HepG2 (cell line): ENCODE data around the gene ZNF582. TPM values are rescaled to one million over a fixed set of nuclear protein-coding genes. Genes with fewer than 3 reads are reported as not detected.
A peak's percentile ranks its signal among the peaks of the same experiment; 100 is the strongest.

Experiments
- AHR ChIP-seq: IDR thresholded peaks from 2 replicates; pipeline ENCODE4 v1.6.1; 2018; ENCODE audit warnings: missing genetic modification reagents, missing compliant biosample characterization
- AKAP8 ChIP-seq: sonication (generic); formaldehyde crosslinking; IDR thresholded peaks from 2 replicates; pipeline ENCODE4 v1.5.1; 2020; ENCODE audit warnings: mild to moderate bottlenecking, missing genetic modification reagents
- CCDC6 ChIP-seq: sonication (generic); formaldehyde crosslinking; IDR thresholded peaks from 2 replicates; pipeline ENCODE4 v1.8.1; 2022; ENCODE audit warnings: mild to moderate bottlenecking, missing genetic modification reagents, moderate library complexity
- KDM1A ChIP-seq: IDR thresholded peaks from 2 replicates; pipeline ENCODE4 v1.6.1; 2016; ENCODE audit warnings: missing compliant biosample characterization
- NCOA2 ChIP-seq: sonication (generic); formaldehyde crosslinking; IDR thresholded peaks from 2 replicates; pipeline ENCODE4 v1.8.0; 2022; ENCODE audit warnings: inconsistent platforms
- STAG1 ChIP-seq: sonication (generic); formaldehyde crosslinking; IDR thresholded peaks from 2 replicates; pipeline ENCODE4 v1.4.0; 2020; ENCODE audit warnings: missing genetic modification reagents
- ZMYM3 ChIP-seq: sonication (generic); formaldehyde crosslinking; IDR thresholded peaks from 2 replicates; pipeline ENCODE4 v1.5.1; 2020; ENCODE audit warnings: mild to moderate bottlenecking, missing genetic modification reagents
- ZNF619 ChIP-seq: sonication (generic); formaldehyde crosslinking; IDR thresholded peaks from 2 replicates; pipeline ENCODE4 v1.4.0; 2020; ENCODE audit warnings: mild to moderate bottlenecking, missing genetic modification reagents
- ZNF780A ChIP-seq: sonication (generic); formaldehyde crosslinking; IDR thresholded peaks from 2 replicates; pipeline ENCODE4 v1.8.0; 2022; ENCODE audit warnings: mild to moderate bottlenecking, missing genetic modification reagents, moderate library complexity
- polyA plus RNA-seq, 8 experiments: library from polyadenylated mRNA; depleted of rRNA in 3 of 8; stranded (reverse) in 7 of 8; unstranded in 1 of 8; fragments of >200 nt; fragmentation: Illumina TruSeq in 4 of 8; extraction: Trizol in 4 of 8; gene quantifications; 2 replicates each; pipeline versions ENCODE4 v1.2.1 to v1.2.3, GENCODE V29; 2011 to 2016; ENCODE audit warnings: low read depth in 4 of 8, missing spikeins in 1 of 8, mixed read lengths in 1 of 8; ENCODE audit not compliant: insufficient read depth in 1 of 8
- total RNA-seq, 5 experiments: library from RNA; depleted of rRNA; stranded (reverse); fragments of >200 nt; fragmentation: Illumina TruSeq; extraction: Trizol; gene quantifications; 2 replicates each; pipeline ENCODE4 v1.2.3, GENCODE V29; 2016; ENCODE audit warnings: low read depth in 1 of 5
- TF ChIP-seq, protein P1 (sequence below): sonication (generic); formaldehyde crosslinking; IDR thresholded peaks from 2 replicates; pipeline ENCODE4 v1.4.0; 2020; ENCODE audit warnings: missing genetic modification reagents; ENCODE audit errors: not compliant biosample characterization
- TF ChIP-seq, protein P2 (sequence below): sonication (generic); formaldehyde crosslinking; IDR thresholded peaks from 2 replicates; pipeline ENCODE4 v1.4.0; 2020; ENCODE audit warnings: mild to moderate bottlenecking, missing genetic modification reagents
- TF ChIP-seq, protein P3 (sequence below): sonication (generic); formaldehyde crosslinking; IDR thresholded peaks from 2 replicates; pipeline ENCODE4 v1.4.0; 2020; ENCODE audit warnings: missing genetic modification reagents, mild to moderate bottlenecking, borderline replicate concordance
- TF ChIP-seq, protein P4 (sequence below): sonication (generic); formaldehyde crosslinking; IDR thresholded peaks from 2 replicates; pipeline ENCODE4 v1.5.0; 2020; ENCODE audit warnings: missing genetic modification reagents, mild to moderate bottlenecking, borderline replicate concordance

The ZNF582 gene
- total and polyA plus RNA-seq, 2 of the 13 experiments (the other 11 are each of a cell fraction or from before 2014, with no cell fraction given) = 0.83 to 1.6 TPM

DNA sequence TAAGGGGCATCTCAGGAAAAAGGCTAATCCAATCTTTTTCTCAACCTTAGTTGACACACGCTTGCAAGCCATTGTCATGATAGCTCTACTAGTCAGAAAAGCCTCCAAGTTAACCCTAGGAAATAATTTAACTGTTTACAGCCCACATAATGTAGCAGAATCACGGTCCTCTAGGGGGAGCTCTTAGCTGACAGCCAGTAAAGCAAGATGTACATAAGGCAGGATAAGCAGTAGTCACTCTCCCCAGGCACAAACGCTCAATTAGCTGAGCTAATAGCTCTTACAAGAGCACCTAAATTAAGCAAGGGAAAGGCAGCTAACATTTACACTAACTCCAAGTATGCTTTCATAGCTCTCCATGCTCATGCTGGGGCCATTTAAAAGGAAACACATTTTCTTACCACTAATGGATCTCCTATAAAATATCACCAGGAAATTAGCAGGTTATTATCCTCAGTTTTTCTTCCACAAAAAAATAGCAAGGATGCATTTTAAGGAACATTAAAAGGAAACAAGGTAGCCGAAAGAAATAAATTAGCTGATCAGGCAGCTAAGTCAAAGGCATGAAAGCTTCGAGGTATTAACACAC is 45.0 kb downstream of the ZNF582 start (continued):
- TF ChIP-seq, protein P1, sequence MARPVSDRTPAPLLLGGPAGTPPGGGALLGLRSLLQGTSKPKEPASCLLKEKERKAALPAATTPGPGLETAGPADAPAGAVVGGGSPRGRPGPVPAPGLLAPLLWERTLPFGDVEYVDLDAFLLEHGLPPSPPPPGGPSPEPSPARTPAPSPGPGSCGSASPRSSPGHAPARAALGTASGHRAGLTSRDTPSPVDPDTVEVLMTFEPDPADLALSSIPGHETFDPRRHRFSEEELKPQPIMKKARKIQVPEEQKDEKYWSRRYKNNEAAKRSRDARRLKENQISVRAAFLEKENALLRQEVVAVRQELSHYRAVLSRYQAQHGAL (CRISPR knock-in tag) = no peak
- 0 out of 2 replicates have a peak, but pooled peaks have one; percentile 25 for TF ChIP-seq STAG1 (CRISPR knock-in tag)
- peak; percentile 70; the same call in 1 of the 2 replicates for TF ChIP-seq KDM1A (CRISPR knock-in tag)
- TF ChIP-seq, protein P2, sequence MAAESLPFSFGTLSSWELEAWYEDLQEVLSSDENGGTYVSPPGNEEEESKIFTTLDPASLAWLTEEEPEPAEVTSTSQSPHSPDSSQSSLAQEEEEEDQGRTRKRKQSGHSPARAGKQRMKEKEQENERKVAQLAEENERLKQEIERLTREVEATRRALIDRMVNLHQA (CRISPR knock-in tag) = no peak
- no peak for TF ChIP-seq ZNF619 (CRISPR knock-in tag)
- peak; percentile 86 for TF ChIP-seq ZMYM3 (CRISPR knock-in tag)
- TF ChIP-seq NCOA2 (CRISPR knock-in tag) = no peak
- no peak for TF ChIP-seq ZNF780A
- TF ChIP-seq AHR = no peak
- no peak for TF ChIP-seq AKAP8 (CRISPR knock-in tag)
- TF ChIP-seq, protein P3, sequence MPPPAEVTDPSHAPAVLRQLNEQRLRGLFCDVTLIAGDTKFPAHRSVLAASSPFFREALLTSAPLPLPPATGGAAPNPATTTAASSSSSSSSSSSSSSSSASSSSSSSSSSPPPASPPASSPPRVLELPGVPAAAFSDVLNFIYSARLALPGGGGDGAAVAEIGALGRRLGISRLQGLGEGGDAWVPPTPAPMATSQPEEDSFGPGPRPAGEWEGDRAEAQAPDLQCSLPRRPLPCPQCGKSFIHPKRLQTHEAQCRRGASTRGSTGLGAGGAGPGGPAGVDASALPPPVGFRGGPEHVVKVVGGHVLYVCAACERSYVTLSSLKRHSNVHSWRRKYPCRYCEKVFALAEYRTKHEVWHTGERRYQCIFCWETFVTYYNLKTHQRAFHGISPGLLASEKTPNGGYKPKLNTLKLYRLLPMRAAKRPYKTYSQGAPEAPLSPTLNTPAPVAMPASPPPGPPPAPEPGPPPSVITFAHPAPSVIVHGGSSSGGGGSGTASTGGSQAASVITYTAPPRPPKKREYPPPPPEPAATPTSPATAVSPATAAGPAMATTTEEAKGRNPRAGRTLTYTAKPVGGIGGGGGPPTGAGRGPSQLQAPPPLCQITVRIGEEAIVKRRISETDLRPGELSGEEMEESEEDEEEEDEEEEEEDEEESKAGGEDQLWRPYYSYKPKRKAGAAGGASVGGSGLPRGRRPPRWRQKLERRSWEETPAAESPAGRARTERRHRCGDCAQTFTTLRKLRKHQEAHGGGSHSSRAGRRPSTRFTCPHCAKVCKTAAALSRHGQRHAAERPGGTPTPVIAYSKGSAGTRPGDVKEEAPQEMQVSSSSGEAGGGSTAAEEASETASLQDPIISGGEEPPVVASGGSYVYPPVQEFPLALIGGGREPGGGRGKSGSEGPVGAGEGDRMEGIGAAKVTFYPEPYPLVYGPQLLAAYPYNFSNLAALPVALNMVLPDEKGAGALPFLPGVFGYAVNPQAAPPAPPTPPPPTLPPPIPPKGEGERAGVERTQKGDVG (CRISPR knock-in tag) = no peak
- TF ChIP-seq, protein P4, sequence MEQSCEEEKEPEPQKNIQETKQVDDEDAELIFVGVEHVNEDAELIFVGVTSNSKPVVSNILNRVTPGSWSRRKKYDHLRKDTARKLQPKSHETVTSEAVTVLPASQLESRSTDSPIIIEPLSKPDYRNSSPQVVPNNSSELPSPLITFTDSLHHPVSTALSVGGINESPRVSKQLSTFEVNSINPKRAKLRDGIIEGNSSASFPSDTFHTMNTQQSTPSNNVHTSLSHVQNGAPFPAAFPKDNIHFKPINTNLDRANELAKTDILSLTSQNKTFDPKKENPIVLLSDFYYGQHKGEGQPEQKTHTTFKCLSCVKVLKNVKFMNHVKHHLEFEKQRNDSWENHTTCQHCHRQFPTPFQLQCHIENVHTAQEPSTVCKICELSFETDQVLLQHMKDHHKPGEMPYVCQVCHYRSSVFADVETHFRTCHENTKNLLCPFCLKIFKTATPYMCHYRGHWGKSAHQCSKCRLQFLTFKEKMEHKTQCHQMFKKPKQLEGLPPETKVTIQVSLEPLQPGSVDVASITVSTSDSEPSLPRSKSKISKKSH (CRISPR knock-in tag) = no peak
- TF ChIP-seq CCDC6 (CRISPR knock-in tag) = no peak
- TF ChIP-seq, all 625 proteins: peak for 7
